ENCODE data around the gene MAST4. TPM values are rescaled to one million over a fixed set of nuclear protein-coding genes. Genes with fewer than 3 reads are reported as not detected.
A peak's percentile ranks its signal among the peaks of the same experiment; 100 is the strongest.

Gene MAST4
- total and polyA plus RNA-seq, 12 donors = 29.6 to 93.3 (median 76.6) TPM

DNA sequence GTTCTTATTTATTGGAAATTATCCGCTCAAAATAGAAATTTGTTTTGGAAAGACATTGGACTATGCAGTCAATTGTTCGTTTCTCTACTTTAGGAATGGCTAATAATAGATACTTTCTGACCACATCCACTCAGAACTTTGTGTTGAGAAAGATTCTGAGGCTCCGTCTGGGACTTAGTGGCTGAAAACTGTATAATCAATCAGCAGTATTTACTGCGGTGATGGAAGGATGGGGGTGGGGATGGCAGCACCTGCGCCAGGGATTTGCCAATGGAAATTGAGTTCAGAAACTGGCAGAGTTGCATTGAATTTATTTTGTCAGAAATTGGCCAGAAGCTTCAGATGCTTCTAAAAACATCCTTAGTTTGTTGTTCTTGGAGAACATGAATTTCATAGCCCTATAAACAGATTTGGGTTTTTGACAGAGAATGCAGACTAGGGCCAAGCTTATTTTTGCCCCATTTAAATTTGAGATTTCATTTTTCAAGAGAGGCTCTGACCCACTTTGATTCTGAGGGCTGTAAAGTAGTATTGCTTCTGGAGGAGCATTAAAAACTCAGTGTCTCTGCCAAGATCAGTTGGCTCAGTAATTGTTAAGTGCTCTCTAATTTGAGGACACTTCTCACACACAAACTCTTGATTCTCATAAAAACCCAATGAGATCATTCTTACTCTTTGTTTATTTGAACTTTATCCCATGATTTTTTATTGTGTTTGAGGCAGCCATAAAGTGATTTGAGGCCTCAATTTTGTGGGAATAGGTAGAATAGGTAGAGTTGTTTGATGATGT, 385.3 kb downstream of the MAST4 start:
- intact Hi-C loops (cut with DNase I) = loop anchor here in 4 of 10 donors (10.0 kb wide), 5 partner anchors 153 to 233 kb away; no protein-coding TSS in a partner anchor
- H3K27ac ChIP-seq = peak overlapping the region in 6 of 10 donors; percentile 9 to 57 (median 22)

DNA sequence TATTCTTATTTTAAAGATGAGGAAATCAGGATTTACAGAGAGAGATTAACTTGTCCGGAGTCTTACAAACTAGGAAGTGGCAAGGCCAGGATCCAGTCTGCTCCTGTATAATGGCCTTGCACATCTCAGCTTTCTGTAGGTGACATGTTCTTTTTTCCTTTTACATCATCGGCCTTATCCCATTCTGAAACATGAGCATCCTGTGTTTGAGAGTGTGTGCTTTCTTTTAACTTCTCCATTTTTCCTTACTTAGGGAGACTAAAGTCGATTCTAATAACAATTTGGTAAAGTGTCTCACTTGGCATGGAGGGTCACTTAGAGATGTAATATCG, 385.8 kb downstream of the MAST4 start:
- H3K4me3 ChIP-seq = no peak overlapping the region
- DNase-seq = no peak
- 68 to 76% methylated on average over 4 of the region's 4 CpGs for WGBS, 2 donors
- H3K27me3 ChIP-seq = no peaks in the 10 kb centered on the region
- intact Hi-C loops (cut with DNase I) = loop anchor here in 4 of 10 donors (10.0 kb wide), 5 partner anchors 153 to 233 kb away; no protein-coding TSS in a partner anchor
- TF ChIP-seq, protein P1, sequence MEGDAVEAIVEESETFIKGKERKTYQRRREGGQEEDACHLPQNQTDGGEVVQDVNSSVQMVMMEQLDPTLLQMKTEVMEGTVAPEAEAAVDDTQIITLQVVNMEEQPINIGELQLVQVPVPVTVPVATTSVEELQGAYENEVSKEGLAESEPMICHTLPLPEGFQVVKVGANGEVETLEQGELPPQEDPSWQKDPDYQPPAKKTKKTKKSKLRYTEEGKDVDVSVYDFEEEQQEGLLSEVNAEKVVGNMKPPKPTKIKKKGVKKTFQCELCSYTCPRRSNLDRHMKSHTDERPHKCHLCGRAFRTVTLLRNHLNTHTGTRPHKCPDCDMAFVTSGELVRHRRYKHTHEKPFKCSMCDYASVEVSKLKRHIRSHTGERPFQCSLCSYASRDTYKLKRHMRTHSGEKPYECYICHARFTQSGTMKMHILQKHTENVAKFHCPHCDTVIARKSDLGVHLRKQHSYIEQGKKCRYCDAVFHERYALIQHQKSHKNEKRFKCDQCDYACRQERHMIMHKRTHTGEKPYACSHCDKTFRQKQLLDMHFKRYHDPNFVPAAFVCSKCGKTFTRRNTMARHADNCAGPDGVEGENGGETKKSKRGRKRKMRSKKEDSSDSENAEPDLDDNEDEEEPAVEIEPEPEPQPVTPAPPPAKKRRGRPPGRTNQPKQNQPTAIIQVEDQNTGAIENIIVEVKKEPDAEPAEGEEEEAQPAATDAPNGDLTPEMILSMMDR (IDR thresholded peaks at IDR 0.05) = no peak
- H3K9me3 ChIP-seq = no peaks in the 10 kb centered on the region
- no peaks in the 10 kb centered on the region for H3K36me3 ChIP-seq
- H3K27ac ChIP-seq = peak overlapping the region in 5 of 10 donors; percentile 9 to 57 (median 29)
- H3K4me1 ChIP-seq = peaks cover 5 to 73% (median 55%) of the 10 kb centered on the region in 9 donors
- ATAC-seq = peak in 1 of 8 donors; percentile 32

More for the DNA sequence above, 385.3 kb downstream of the MAST4 start:
- peaks cover 5 to 71% (median 52%) of the 10 kb centered on the region in 9 donors for H3K4me1 ChIP-seq
- no peak overlapping the region for H3K4me3 ChIP-seq
- DNase-seq (no peak), ATAC-seq (peak in 5 of 8 donors; percentile 31 to 38 (median 34))
- H3K36me3 ChIP-seq = no peaks in the 10 kb centered on the region
- H3K27me3 ChIP-seq = no peaks in the 10 kb centered on the region
- TF ChIP-seq, protein P1 (IDR thresholded peaks at IDR 0.05) = no peak
- WGBS, 2 donors = 57 to 58% methylated on average over 5 of the region's 5 CpGs
- H3K9me3 ChIP-seq = no peaks in the 10 kb centered on the region

DNA sequence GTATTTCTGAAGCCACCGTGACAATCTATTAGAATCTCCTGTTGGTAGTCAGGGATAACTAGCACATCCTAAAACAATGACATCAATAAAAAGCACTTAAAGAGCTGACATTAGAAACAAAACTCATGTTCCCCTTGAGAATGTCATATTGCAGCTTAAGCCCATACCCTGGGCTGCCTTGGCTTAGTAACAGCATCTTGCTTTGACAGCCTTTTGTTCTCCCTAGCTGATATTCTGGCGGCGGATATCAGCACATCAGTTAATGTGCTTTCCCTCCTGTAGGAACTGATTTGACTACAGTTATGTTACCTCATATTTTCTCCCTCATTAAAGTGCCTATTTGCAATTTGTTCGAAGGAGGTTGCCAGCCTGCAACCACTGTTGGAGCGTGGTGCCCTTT, 386.3 kb downstream of the MAST4 start:
- H3K27ac ChIP-seq = peak overlapping the region in 2 of 10 donors; percentile 9 to 29

DNA sequence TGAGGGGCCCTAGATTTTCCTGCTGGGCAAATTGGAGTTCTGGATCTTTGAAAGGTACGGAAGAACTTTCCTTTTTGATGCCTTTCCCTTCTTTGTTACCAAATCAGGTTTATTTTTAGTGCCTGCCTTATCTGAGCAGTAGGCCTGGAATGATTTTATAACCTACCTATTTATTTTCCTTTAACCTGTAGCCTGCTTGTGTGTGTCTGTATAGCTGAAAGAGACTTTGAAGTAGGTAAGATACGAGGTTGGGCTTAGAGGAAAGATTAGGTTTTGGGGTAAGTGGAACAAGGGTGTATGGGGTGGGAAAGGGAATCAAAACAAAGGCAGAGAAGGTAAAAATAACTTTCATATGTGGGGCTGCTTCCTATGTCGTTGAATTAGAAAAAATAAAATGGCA, 389.2 kb downstream of the MAST4 start:
- Histone ChIP-seq H3K4me3 (no peak overlapping the region), H3K36me3 (no peaks in the 10 kb centered on the region), H3K27me3 (no peaks in the 10 kb centered on the region), H3K4me1 (peaks cover 5 to 88% (median 64%) of the 10 kb centered on the region in 9 donors), H3K9me3 (no peaks in the 10 kb centered on the region), H3K27ac (peak overlapping the region in 1 of 10 donors; percentile 13)
- WGBS, 2 donors = 44 to 51% methylated on average over 3 of the region's 3 CpGs
- TF ChIP-seq, protein P1 (IDR thresholded peaks at IDR 0.05) = no peak
- no peak for DNase-seq
- intact Hi-C loops (cut with DNase I) = loop anchor here in 8 of 10 donors (2.0 to 10.0 kb wide), 11 partner anchors 21 to 229 kb away; no protein-coding TSS in a partner anchor
- ATAC-seq = no peak

More for the DNA sequence above, 386.3 kb downstream of the MAST4 start:
- Histone ChIP-seq H3K9me3 (no peaks in the 10 kb centered on the region), H3K36me3 (no peaks in the 10 kb centered on the region), H3K27me3 (no peaks in the 10 kb centered on the region), H3K4me3 (no peak overlapping the region), H3K4me1 (peaks cover 5 to 76% (median 55%) of the 10 kb centered on the region in 9 donors)
- 76 to 81% methylated on average over 5 of the region's 5 CpGs for WGBS, 2 donors
- DNase-seq (no peak), ATAC-seq (no peak)
- TF ChIP-seq, protein P1 (IDR thresholded peaks at IDR 0.05) = no peak
- intact Hi-C loops (cut with DNase I) = loop anchor here in 4 of 10 donors (10.0 kb wide), 5 partner anchors 152 to 232 kb away; no protein-coding TSS in a partner anchor
